Transverse colon (tissue), 4 donors: ENCODE measurements around the gene NPAS3.

ENCODE experiments used
- EP300 ChIP-seq: sonication (generic); formaldehyde crosslinking; IDR thresholded peaks from one replicate; pipeline ENCODE4 v1.6.1; 2017; ENCODE audit warnings: antibody characterized with exemption, low read depth
- POLR2A ChIP-seq: fragments of 450-650 bp; IDR thresholded peaks from one replicate; pipeline ENCODE4 v1.6.1; 2016; ENCODE audit warnings: antibody characterized with exemption, mild to moderate bottlenecking, moderate library complexity
- POLR2AphosphoS5 ChIP-seq, 3 donors: sonication (generic); formaldehyde crosslinking; IDR thresholded peaks; one replicate each; pipeline ENCODE4 v1.6.1; 2016; ENCODE audit warnings: antibody characterized with exemption in 3 of 3
- TF ChIP-seq, protein P1 (sequence below), 5 experiments: fragments of 200-600 bp in 3 of 5; fragments of 450-650 bp in 2 of 5; sonication (generic) in 3 of 5; IDR thresholded peaks; 1 replicate in 2 of 5; 2 replicates in 3 of 5; pipeline ENCODE4 v1.5.1; 2016 to 2017; ENCODE audit warnings: antibody characterized with exemption in 5 of 5, inconsistent platforms in 3 of 5, mild to moderate bottlenecking in 2 of 5, moderate library complexity in 1 of 5

DNA sequence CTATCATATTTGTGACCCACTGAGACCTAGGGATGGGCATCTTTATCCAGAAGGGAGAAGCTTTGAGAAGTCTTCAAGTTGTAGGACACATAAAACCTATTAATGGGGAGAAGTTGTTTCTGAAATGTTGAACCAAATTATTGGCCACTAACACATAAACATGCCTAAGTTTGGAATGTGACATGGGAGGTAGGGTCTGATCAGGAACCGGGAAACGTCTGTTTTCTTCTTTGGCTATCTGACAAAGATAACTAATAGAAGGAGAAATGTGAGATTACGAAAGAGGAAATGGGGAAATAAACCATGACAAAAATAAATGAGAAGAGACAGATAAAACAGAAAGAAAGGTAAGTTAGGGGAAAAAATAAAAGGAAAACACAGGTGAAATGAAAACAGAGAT, 586.9 kb downstream of the NPAS3 start:
- TF ChIP-seq, protein P1, sequence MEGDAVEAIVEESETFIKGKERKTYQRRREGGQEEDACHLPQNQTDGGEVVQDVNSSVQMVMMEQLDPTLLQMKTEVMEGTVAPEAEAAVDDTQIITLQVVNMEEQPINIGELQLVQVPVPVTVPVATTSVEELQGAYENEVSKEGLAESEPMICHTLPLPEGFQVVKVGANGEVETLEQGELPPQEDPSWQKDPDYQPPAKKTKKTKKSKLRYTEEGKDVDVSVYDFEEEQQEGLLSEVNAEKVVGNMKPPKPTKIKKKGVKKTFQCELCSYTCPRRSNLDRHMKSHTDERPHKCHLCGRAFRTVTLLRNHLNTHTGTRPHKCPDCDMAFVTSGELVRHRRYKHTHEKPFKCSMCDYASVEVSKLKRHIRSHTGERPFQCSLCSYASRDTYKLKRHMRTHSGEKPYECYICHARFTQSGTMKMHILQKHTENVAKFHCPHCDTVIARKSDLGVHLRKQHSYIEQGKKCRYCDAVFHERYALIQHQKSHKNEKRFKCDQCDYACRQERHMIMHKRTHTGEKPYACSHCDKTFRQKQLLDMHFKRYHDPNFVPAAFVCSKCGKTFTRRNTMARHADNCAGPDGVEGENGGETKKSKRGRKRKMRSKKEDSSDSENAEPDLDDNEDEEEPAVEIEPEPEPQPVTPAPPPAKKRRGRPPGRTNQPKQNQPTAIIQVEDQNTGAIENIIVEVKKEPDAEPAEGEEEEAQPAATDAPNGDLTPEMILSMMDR (IDR thresholded peaks at IDR 0.05), result no peak
- TF ChIP-seq POLR2A (no peak), POLR2AphosphoS5 (IDR thresholded peaks at IDR 0.05) (no peak), EP300 (no peak)
